Transverse colon (tissue), 4 donors: Measurements from ENCODE around the gene PHF20. TPM values are rescaled to one million over a fixed set of nuclear protein-coding genes. Genes with fewer than 3 reads are reported as not detected.

Experiments used
- DNase-seq: peaks from one replicate; pipeline ENCODE4 v3.0.0-alpha.2; 2019
- H3K27ac ChIP-seq, 4 donors: fragments of 200-600 bp; sonication (generic); 2 replicates each; pipeline ENCODE4 v1.5.1; 2016 to 2018; ENCODE audit warnings: inconsistent platforms in 4 of 4
- H3K27me3 ChIP-seq: fragments of 200-600 bp; sonication (generic); 2 replicates; pipeline ENCODE4 v1.5.1; 2017; ENCODE audit warnings: inconsistent platforms
- H3K36me3 ChIP-seq, 4 donors: fragments of 200-600 bp; sonication (generic); 2 replicates each; pipeline ENCODE4 v1.5.1; 2017 to 2019; ENCODE audit warnings: inconsistent platforms in 4 of 4
- H3K4me1 ChIP-seq, 4 donors: fragments of 200-600 bp; sonication (generic); 2 replicates each; pipeline ENCODE4 v1.5.1; 2017 to 2020; ENCODE audit warnings: inconsistent platforms in 4 of 4
- H3K4me3 ChIP-seq, 4 donors: fragments of 200-600 bp; sonication (generic); 1 replicate in 1 of 4; 2 replicates in 3 of 4; pipeline versions ENCODE4 v1.5.1 to v1.6.1; 2017 to 2019; ENCODE audit warnings: inconsistent platforms in 4 of 4
- H3K9me3 ChIP-seq, 2 donors: fragments of 200-600 bp; sonication (generic); 2 replicates each; pipeline ENCODE4 v1.5.1; 2017 to 2019; ENCODE audit warnings: inconsistent platforms in 2 of 2
- EP300 ChIP-seq: sonication (generic); formaldehyde crosslinking; IDR thresholded peaks from one replicate; pipeline ENCODE4 v1.6.1; 2017; ENCODE audit warnings: antibody characterized with exemption, low read depth
- POLR2A ChIP-seq: fragments of 450-650 bp; IDR thresholded peaks from one replicate; pipeline ENCODE4 v1.6.1; 2016; ENCODE audit warnings: antibody characterized with exemption, mild to moderate bottlenecking, moderate library complexity
- POLR2AphosphoS5 ChIP-seq, 3 donors: sonication (generic); formaldehyde crosslinking; IDR thresholded peaks; one replicate each; pipeline ENCODE4 v1.6.1; 2016; ENCODE audit warnings: antibody characterized with exemption in 3 of 3
- WGBS, 2 donors: methylation state at CpG; one replicate each; pipeline ENCODE4 v1.1.5; 2018; ENCODE audit warnings: low coverage in 1 of 2; 5-methylcytosine and 5-hydroxymethylcytosine counted together
- in situ Hi-C, 4 donors: fragments of 200-750 bp; cut with MboI; loops; one replicate each; pipeline versions ENCODE4 v1.15.0 to v1.15.1; 2017; ENCODE audit warnings: low sequenced_read_pairs in 3 of 4, low pct_ligation_motif_present in 1 of 4, low pct_unique_long_range_greater_than_20kb in 1 of 4
- intact Hi-C: fragments of 100-400 bp; cut with DNase I; formaldehyde crosslinking; loops from one replicate; pipeline ENCODE4 v1.15.1; 2023; ENCODE audit warnings: low total_unique reads
- total RNA-seq, 4 donors: library from RNA; depleted of rRNA; stranded (reverse); fragments of >200 nt; gene quantifications; one replicate each; pipeline ENCODE4 v1.1.0, GENCODE V29; 2016
- TF ChIP-seq, protein P1 (sequence below), 5 experiments: fragments of 200-600 bp in 3 of 5; fragments of 450-650 bp in 2 of 5; sonication (generic) in 3 of 5; IDR thresholded peaks; 1 replicate in 2 of 5; 2 replicates in 3 of 5; pipeline ENCODE4 v1.5.1; 2016 to 2017; ENCODE audit warnings: antibody characterized with exemption in 5 of 5, inconsistent platforms in 3 of 5, mild to moderate bottlenecking in 2 of 5, moderate library complexity in 1 of 5

The PHF20 gene
- total RNA-seq, 4 donors from 2014 or later, result 20.6 to 88.6 (median 43.1) TPM

GRCh38 chr20:35726842-35727711, 44.7 kb upstream of the PHF20 start:
- in situ Hi-C loops (no loop called here), intact Hi-C loops (no loop called here)
- Histone ChIP-seq H3K27ac (no peak overlapping the region), H3K36me3 (peaks cover 0 to 92% (median 45%) of the 10 kb centered on the region in 4 donors), H3K27me3 (no peaks in the 10 kb centered on the region), H3K9me3 (no peaks in the 10 kb centered on the region), H3K4me3 (no peak overlapping the region), H3K4me1 (peaks cover 0 to 27% (median 13%) of the 10 kb centered on the region in 4 donors)
- DNase-seq, result no peak
- 90 to 94% methylated on average over 13 to 20 of the region's 20 CpGs for WGBS, 2 donors
- TF ChIP-seq POLR2A (no peak), POLR2AphosphoS5 (IDR thresholded peaks at IDR 0.05) (no peak), EP300 (no peak)
- TF ChIP-seq, protein P1, sequence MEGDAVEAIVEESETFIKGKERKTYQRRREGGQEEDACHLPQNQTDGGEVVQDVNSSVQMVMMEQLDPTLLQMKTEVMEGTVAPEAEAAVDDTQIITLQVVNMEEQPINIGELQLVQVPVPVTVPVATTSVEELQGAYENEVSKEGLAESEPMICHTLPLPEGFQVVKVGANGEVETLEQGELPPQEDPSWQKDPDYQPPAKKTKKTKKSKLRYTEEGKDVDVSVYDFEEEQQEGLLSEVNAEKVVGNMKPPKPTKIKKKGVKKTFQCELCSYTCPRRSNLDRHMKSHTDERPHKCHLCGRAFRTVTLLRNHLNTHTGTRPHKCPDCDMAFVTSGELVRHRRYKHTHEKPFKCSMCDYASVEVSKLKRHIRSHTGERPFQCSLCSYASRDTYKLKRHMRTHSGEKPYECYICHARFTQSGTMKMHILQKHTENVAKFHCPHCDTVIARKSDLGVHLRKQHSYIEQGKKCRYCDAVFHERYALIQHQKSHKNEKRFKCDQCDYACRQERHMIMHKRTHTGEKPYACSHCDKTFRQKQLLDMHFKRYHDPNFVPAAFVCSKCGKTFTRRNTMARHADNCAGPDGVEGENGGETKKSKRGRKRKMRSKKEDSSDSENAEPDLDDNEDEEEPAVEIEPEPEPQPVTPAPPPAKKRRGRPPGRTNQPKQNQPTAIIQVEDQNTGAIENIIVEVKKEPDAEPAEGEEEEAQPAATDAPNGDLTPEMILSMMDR (IDR thresholded peaks at IDR 0.05), result no peak

DNA sequence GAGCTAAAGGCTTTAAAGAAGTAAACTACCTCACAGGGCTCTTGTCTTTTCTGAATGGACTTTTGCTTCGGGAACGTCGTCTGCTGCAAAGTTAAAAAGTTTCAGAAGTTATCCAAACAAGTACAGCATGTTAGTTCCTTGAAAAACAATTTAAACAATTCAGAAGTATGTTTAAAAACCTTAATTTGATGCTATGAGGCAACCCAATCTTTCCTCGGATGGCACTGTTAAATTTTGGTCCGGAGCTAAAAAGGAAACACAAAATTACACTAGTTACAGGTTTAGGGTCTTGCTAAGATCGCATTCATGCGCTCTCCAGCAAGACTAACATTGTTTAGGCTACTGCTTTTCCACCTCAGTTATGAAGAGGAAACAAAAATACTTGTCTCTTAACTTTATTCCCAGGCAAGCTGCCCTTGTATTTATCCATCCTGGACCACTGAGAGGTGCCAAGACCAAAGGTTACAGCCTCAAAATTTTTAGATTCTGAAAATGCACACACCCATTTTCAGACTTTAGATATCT, 42.5 kb upstream of the PHF20 start:
- Histone ChIP-seq H3K27ac (no peak overlapping the region), H3K36me3 (peaks cover 0 to 94% (median 46%) of the 10 kb centered on the region in 4 donors), H3K27me3 (no peaks in the 10 kb centered on the region), H3K4me3 (no peak overlapping the region), H3K4me1 (peaks cover 0 to 46% (median 26%) of the 10 kb centered on the region in 4 donors), H3K9me3 (no peaks in the 10 kb centered on the region)
- DNase-seq, result no peak
- 77 to 84% methylated on average over 7 of the region's 7 CpGs for WGBS, 2 donors
- intact Hi-C loops, result no loop called here
- no peak for TF ChIP-seq POLR2AphosphoS5 (IDR thresholded peaks at IDR 0.05)
- TF ChIP-seq POLR2A, result no peak
- TF ChIP-seq EP300, result no peak
- TF ChIP-seq, protein P1 (IDR thresholded peaks at IDR 0.05), result no peak
- in situ Hi-C loops, result no loop called here

- no peak for DNase-seq
- WGBS, 2 donors, result 79 to 84% methylated on average over 2 of the region's 2 CpGs
- no peak overlapping the region for H3K27ac ChIP-seq
- intact Hi-C loops (no loop called here), in situ Hi-C loops (no loop called here)
- H3K36me3 ChIP-seq, result peaks cover 0 to 98% (median 46%) of the 10 kb centered on the region in 4 donors
- no peak for TF ChIP-seq POLR2AphosphoS5 (IDR thresholded peaks at IDR 0.05)
- TF ChIP-seq, protein P1 (IDR thresholded peaks at IDR 0.05), result no peak
- TF ChIP-seq POLR2A, result no peak
- no peak for TF ChIP-seq EP300
- no peaks in the 10 kb centered on the region for H3K27me3 ChIP-seq
- no peak overlapping the region for H3K4me3 ChIP-seq
- peaks cover 5 to 52% (median 30%) of the 10 kb centered on the region in 4 donors for H3K4me1 ChIP-seq
- H3K9me3 ChIP-seq, result no peaks in the 10 kb centered on the region
Observed at GRCh38 chr20:35729836-35730582, 41.8 kb upstream of the PHF20 start.
